Measurements from ENCODE around the gene SMPD2.

SMPD2 gene

GRCh38 chr6:109453156-109453555 is 12.6 kb downstream of the SMPD2 start:
- H3K4me3 ChIP-seq (IDR thresholded peaks at IDR 0.05; ENCODE audit: insufficient read depth, low read depth, low read length): no peak overlapping the region
- H3K9ac ChIP-seq: no peak overlapping the region
- peaks cover 17% of the 10 kb centered on the region for H3K4me1 ChIP-seq (ENCODE audit: low read depth, poor library complexity, severe bottlenecking)
- H3K27me3 ChIP-seq (ENCODE audit: insufficient read depth, low read depth): no peaks in the 10 kb centered on the region
- no peaks in the 10 kb centered on the region for H3K79me2 ChIP-seq (ENCODE audit: insufficient read depth, low read depth)
- H3K27ac ChIP-seq: no peak overlapping the region
- no peaks in the 10 kb centered on the region for H3K36me3 ChIP-seq (ENCODE audit: insufficient read depth)
- H2AFZ ChIP-seq (ENCODE audit: low read depth): no peak overlapping the region
- no peak for TF ChIP-seq CTCF (conservative IDR thresholded peaks at IDR 0.05; ENCODE audit: low read depth, low read length)
- no peaks in the 10 kb centered on the region for H4K20me1 ChIP-seq (ENCODE audit: insufficient read depth)
- H3K4me2 ChIP-seq: no peak overlapping the region

GRCh38 chr6:109453594-109454495 is 13.3 kb downstream of the SMPD2 start:
- H3K27ac ChIP-seq: no peak overlapping the region
- H2AFZ ChIP-seq (ENCODE audit: low read depth): no peak overlapping the region
- no peaks in the 10 kb centered on the region for H4K20me1 ChIP-seq (ENCODE audit: insufficient read depth)
- H3K4me2 ChIP-seq: no peak overlapping the region
- H3K36me3 ChIP-seq (ENCODE audit: insufficient read depth): no peaks in the 10 kb centered on the region
- no peaks in the 10 kb centered on the region for H3K27me3 ChIP-seq (ENCODE audit: insufficient read depth, low read depth)
- no peak for TF ChIP-seq CTCF (conservative IDR thresholded peaks at IDR 0.05; ENCODE audit: low read depth, low read length)
- H3K9ac ChIP-seq: no peak overlapping the region
- no peaks in the 10 kb centered on the region for H3K79me2 ChIP-seq (ENCODE audit: insufficient read depth, low read depth)
- no peak overlapping the region for H3K4me3 ChIP-seq (IDR thresholded peaks at IDR 0.05; ENCODE audit: insufficient read depth, low read depth, low read length)
- H3K4me1 ChIP-seq (ENCODE audit: low read depth, poor library complexity, severe bottlenecking): peaks cover 24% of the 10 kb centered on the region

GRCh38 chr6:109454496-109455436 is 14.2 kb downstream of the SMPD2 start:
- Histone ChIP-seq H3K27ac (no peak overlapping the region), H2AFZ (ENCODE audit: low read depth) (peak overlapping the region; percentile 38; the same call in 1 of the 2 replicates), H3K27me3 (ENCODE audit: insufficient read depth, low read depth) (no peaks in the 10 kb centered on the region), H3K36me3 (ENCODE audit: insufficient read depth) (no peaks in the 10 kb centered on the region), H3K9ac (peak overlapping the region; percentile 6; the same call in 1 of the 2 replicates), H3K4me3 (IDR thresholded peaks at IDR 0.05; ENCODE audit: insufficient read depth, low read depth, low read length) (no peak overlapping the region), H3K79me2 (ENCODE audit: insufficient read depth, low read depth) (no peaks in the 10 kb centered on the region), H4K20me1 (ENCODE audit: insufficient read depth) (no peaks in the 10 kb centered on the region), H3K4me1 (ENCODE audit: low read depth, poor library complexity, severe bottlenecking) (peaks cover 33% of the 10 kb centered on the region), H3K4me2 (peak overlapping the region; percentile 29; the same call in 1 of the 2 replicates)
- no peak for TF ChIP-seq CTCF (conservative IDR thresholded peaks at IDR 0.05; ENCODE audit: low read depth, low read length)

GRCh38 chr6:109455437-109456110 is 15.1 kb downstream of the SMPD2 start, which contains the start of gene MICAL1:
TSS of gene MICAL1 (minus strand) at chr6:109455772. CDS start at chr6:109454196, 1,576 bp downstream.
- Histone ChIP-seq H3K4me1 (ENCODE audit: low read depth, poor library complexity, severe bottlenecking) (peaks cover 41% of the 10 kb centered on the region), H3K9ac (peak within 1 kb of the TSS; percentile 25; the same call in 1 of the 2 replicates), H3K79me2 (ENCODE audit: insufficient read depth, low read depth) (no peaks in the 10 kb centered on the region), H3K27me3 (ENCODE audit: insufficient read depth, low read depth) (no peaks in the 10 kb centered on the region), H2AFZ (ENCODE audit: low read depth) (peak within 1 kb of the TSS; percentile 38), H3K27ac (no peak within 1 kb of the TSS), H4K20me1 (ENCODE audit: insufficient read depth) (no peaks in the 10 kb centered on the region), H3K36me3 (ENCODE audit: insufficient read depth) (no peaks in the 10 kb centered on the region), H3K4me2 (peak within 1 kb of the TSS; percentile 82), H3K4me3 (IDR thresholded peaks at IDR 0.05; ENCODE audit: insufficient read depth, low read depth, low read length) (no peak within 1 kb of the TSS)
- no peak for TF ChIP-seq CTCF (conservative IDR thresholded peaks at IDR 0.05; ENCODE audit: low read depth, low read length)

Data from KMS-11 (cell line).